Measurements from ENCODE around the gene MRPL43. TPM values are rescaled to one million over a fixed set of nuclear protein-coding genes. Genes with fewer than 3 reads are reported as not detected.

Gene MRPL43
- total and polyA plus RNA-seq, 12 donors, result 43.8 to 123 (median 55.5) TPM

- ATAC-seq, result no peak
- H3K27me3 ChIP-seq, result no peaks in the 10 kb centered on the region
- no peak for TF ChIP-seq CTCF (IDR thresholded peaks at IDR 0.05)
Measured at GRCh38 chr10:100943508-100943907, 43.8 kb downstream of the MRPL43 start.

GRCh38 chr10:100942229-100942628 lies 45.1 kb downstream of the MRPL43 start:
- Histone ChIP-seq H3K36me3 (peaks cover 0 to 99% (median 87%) of the 10 kb centered on the region in 9 donors), H3K27ac (no peak overlapping the region), H3K4me3 (no peak overlapping the region), H3K27me3 (no peaks in the 10 kb centered on the region), H3K9me3 (no peaks in the 10 kb centered on the region), H3K4me1 (no peaks in the 10 kb centered on the region)
- intact Hi-C loops (cut with DNase I), result no loop called here
- ATAC-seq (no peak), DNase-seq (no peak)
- no peak for TF ChIP-seq CTCF (IDR thresholded peaks at IDR 0.05)
- WGBS, 2 donors, result 97 to 98% methylated on average over 3 of the region's 3 CpGs

More at GRCh38 chr10:100943508-100943907, 43.8 kb downstream of the MRPL43 start:
- H3K4me1 ChIP-seq, result no peaks in the 10 kb centered on the region
- peaks cover 3 to 99% (median 91%) of the 10 kb centered on the region in 9 donors for H3K36me3 ChIP-seq
- no peaks in the 10 kb centered on the region for H3K9me3 ChIP-seq
- H3K4me3 ChIP-seq, result no peak overlapping the region
- no peak overlapping the region for H3K27ac ChIP-seq
- no peak for DNase-seq
- intact Hi-C loops (cut with DNase I), result no loop called here

DNA sequence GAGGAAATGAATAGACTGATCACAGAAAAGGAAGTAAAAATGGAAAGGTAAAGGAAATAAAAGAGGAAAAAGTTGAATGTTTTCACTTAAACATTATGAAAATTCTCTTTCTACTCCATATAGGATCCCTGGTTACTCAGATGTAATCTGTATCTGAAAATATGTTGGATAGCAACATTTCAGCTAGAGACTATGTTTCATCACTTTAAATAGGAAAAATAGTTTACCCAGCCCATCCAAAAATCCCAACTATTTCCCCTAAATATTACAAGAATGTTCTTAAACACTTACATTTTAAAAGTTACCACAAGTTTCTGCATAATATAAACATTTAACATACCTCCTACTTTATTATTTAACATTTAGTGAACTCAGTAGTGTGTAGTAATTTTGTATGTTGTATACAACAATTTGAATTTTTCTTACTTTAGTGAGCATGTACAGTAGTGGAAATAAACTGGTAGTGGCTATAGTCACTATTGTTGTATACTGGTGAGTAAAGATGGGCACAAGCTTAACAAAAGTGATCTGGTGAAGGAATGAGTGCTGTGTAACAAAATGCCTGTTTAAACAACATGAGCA lies 47.4 kb downstream of the MRPL43 start:
- H3K4me3 ChIP-seq, result no peak overlapping the region
- no peaks in the 10 kb centered on the region for H3K27me3 ChIP-seq
- H3K36me3 ChIP-seq, result peaks cover 0 to 99% (median 71%) of the 10 kb centered on the region in 9 donors
- TF ChIP-seq CTCF (IDR thresholded peaks at IDR 0.05), result no peak
- no peak for ATAC-seq
- no peak for DNase-seq
- H3K9me3 ChIP-seq, result no peaks in the 10 kb centered on the region
- H3K27ac ChIP-seq, result no peak overlapping the region
- no peaks in the 10 kb centered on the region for H3K4me1 ChIP-seq
- intact Hi-C loops (cut with DNase I), result no loop called here

Small RNA genes lying within 50 kb of the gene (microRNA-seq; reads per million reads assigned to microRNA genes)
- gene MIR608, result 0 reads per million in 2 donors

Other genes starting within 250 kb of the MRPL43 start
- not detected for gene PAX2, start 241.9 kb downstream of the MRPL43 start, total RNA-seq
- gene PAX2, start 241.9 kb downstream of the MRPL43 start, polyA plus RNA-seq, result not detected
- 10 to 100 TPM; 15.8 to 23.6 (median 18.7) TPM for gene SLF2, start 74.5 kb downstream of the MRPL43 start, total RNA-seq
- gene SLF2, start 74.5 kb downstream of the MRPL43 start, polyA plus RNA-seq, result 10 to 100 TPM in 1 of 2 donors, 1 to 10 TPM in 1; 4.8 to 17.3 TPM
- gene SEMA4G, start 18.0 kb downstream of the MRPL43 start, total RNA-seq, result 1 to 10 TPM in 2 of 10 donors, under 1 TPM in 8; 0.26 to 1.6 (median 0.80) TPM
- 1 to 10 TPM in 1 of 2 donors, under 1 TPM in 1; 0.20 to 1.6 TPM for gene SEMA4G, start 18.0 kb downstream of the MRPL43 start, polyA plus RNA-seq
- gene TWNK, start within 50 bp of the MRPL43 start, total RNA-seq, result 1 to 10 TPM; 4.7 to 7.7 (median 5.4) TPM
- gene TWNK, start within 50 bp of the MRPL43 start, polyA plus RNA-seq, result 1 to 10 TPM; 4.2 to 6.1 TPM
- gene LZTS2, start 12.3 kb upstream of the MRPL43 start, total RNA-seq, result 10 to 100 TPM; 28.6 to 48.3 (median 38.9) TPM
- gene LZTS2, start 12.3 kb upstream of the MRPL43 start, polyA plus RNA-seq, result 10 to 100 TPM; 43.8 to 73.7 TPM
- gene PDZD7, start 43.6 kb upstream of the MRPL43 start, total RNA-seq, result under 1 TPM in 9 of 10 donors, not detected in 1; 0.17 to 0.60 (median 0.22) TPM
- gene PDZD7, start 43.6 kb upstream of the MRPL43 start, polyA plus RNA-seq, result under 1 TPM; 0.13 to 0.66 TPM
- gene SFXN3, start 43.7 kb upstream of the MRPL43 start, total RNA-seq, result 10 to 100 TPM in 9 of 10 donors, 1 to 10 TPM in 1; 8.4 to 25.7 (median 14.2) TPM
- 10 to 100 TPM; 16.6 to 23.6 TPM for gene SFXN3, start 43.7 kb upstream of the MRPL43 start, polyA plus RNA-seq
- gene KAZALD1, start 74.5 kb upstream of the MRPL43 start, total RNA-seq, result 10 to 100 TPM in 4 of 10 donors, 1 to 10 TPM in 6; 3.3 to 13.1 (median 8.5) TPM
- 10 to 100 TPM; 12.2 to 16.5 TPM for gene KAZALD1, start 74.5 kb upstream of the MRPL43 start, polyA plus RNA-seq
- under 1 TPM in 2 of 10 donors, not detected in 8; 0.27 to 0.74 TPM for gene TLX1, start 143.8 kb upstream of the MRPL43 start, total RNA-seq
- under 1 TPM in 1 of 2 donors, not detected in 1; 0.03 TPM for gene TLX1, start 143.8 kb upstream of the MRPL43 start, polyA plus RNA-seq
- not detected for gene LBX1, start 242.0 kb upstream of the MRPL43 start, total RNA-seq
- not detected for gene LBX1, start 242.0 kb upstream of the MRPL43 start, polyA plus RNA-seq

Measured in heart right ventricle (tissue), 16 donors.